HG02610 (cell line): ENCODE measurements around the gene MANBA.
A peak's percentile ranks its signal among the peaks of the same experiment; 100 is the strongest.
"Not testable (repeated sequence)": the region's sequence is repeated elsewhere in the genome, so short reads cannot be mapped to it uniquely, and the experiment has no call there.

ENCODE experiments used
- ATAC-seq: cut with Tn5 transposase; IDR thresholded peaks from one replicate; pipeline ENCODE4 v1.9.1; 2021; ENCODE audit warnings: mild to moderate bottlenecking, moderate library complexity; ENCODE audit not compliant: unreplicated experiment

The MANBA gene

GRCh38 chr4:102625232-102625930 is 135.4 kb downstream of the MANBA start:
- peak; percentile 94 for ATAC-seq

- no peak for ATAC-seq
Observed at GRCh38 chr4:102624505-102624904, 136.3 kb downstream of the MANBA start.

GRCh38 chr4:102623622-102624021 is 137.1 kb downstream of the MANBA start:
- ATAC-seq = no peak

- ATAC-seq = no peak
Observed at GRCh38 chr4:102620697-102621497, 139.9 kb downstream of the MANBA start.

DNA sequence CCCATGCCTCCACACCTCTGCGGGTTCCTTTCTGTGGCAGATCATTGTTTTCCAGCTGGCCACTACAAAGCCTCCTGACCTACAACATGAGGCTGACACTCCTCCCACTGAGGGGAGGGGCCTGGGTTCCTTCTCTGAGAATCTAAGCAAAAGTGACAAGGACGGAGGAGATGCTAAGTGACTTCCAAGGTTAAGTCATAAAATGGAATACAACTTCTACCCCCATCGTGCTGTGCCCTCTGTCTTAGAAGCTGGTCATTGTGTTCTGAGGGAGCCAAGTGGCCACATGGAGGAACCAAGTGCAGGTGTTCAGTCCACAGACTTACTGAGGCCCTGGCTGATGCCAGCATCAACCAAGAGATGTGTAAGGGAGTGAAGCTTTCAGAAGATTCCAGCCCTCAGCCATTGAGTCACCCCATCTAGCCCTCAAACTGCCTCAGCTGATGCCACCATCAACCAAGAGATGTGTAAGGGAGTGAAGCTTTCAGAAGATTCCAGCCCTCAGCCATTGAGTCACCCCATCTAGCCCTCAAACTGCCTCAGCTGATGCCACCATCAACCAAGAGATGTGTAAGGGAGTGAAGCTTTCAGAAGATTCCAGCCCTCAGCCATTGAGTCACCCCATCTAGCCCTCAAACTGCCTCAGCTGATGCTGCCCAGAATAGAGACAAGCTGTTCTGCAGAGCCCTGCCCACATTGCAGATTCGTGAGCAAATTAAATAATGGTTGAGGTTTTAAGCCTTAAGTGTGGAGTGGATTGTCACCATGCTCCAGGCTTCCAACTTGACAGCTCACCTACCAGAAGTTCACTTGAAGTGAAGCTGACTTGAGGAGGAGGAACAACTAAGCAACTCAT is 140.8 kb downstream of the MANBA start:
- ATAC-seq = not testable (repeated sequence)

- not testable (repeated sequence) for ATAC-seq
Observed at GRCh38 chr4:102619021-102619420, 141.7 kb downstream of the MANBA start.

GRCh38 chr4:102616636-102617035 is 144.1 kb downstream of the MANBA start:
- no peak for ATAC-seq

DNA sequence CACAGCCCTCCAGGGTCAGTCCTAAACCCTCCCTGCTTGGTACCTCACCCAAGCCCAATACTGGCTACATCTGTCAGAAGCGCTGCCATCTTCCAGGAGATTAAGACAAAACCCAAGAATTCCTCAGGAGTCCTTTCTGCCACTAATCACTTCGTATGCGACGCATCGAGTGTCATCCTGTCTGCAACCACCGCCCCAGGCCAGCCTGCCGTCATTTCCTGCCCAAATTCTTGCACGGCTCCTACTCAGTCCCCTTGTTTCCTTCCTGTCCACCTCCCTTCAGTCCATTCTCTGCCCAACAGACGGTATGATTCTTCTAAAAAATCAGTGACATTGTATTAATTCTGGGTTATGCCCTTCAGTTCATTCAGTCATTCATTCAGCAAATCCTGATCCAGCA is 146.0 kb downstream of the MANBA start:
- no peak for ATAC-seq

DNA sequence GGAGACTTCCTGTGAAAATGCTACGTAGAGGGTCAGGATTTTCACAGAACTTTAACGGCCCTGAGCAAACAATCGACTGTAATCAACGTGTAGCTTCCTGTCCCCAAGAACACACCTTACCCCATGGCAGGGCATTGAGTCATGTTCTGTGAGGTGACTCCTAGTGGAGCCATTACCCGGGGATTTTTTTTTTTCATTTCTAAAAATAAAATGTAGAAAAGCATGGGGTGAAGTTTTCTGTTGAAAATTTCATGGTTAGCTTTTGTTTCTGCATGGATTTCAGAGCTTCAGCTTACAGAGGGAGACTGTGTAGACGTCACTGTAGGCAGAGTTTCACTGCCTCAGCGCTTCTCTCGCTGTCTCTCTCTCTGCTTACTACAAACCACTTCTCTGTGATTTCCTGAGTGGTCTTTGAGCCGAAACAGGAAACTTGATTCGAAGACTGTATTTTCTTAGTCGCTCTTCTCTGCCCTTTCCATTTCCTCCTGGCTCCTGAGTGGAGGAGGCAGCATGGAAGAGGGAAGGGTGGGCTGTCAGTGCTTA is 147.9 kb downstream of the MANBA start:
- ATAC-seq = peak; percentile 62

- ATAC-seq = no peak
Observed at GRCh38 chr4:102612210-102612609, 148.6 kb downstream of the MANBA start.

- ATAC-seq = no peak
Observed at GRCh38 chr4:102610476-102610875, 150.3 kb downstream of the MANBA start.

DNA sequence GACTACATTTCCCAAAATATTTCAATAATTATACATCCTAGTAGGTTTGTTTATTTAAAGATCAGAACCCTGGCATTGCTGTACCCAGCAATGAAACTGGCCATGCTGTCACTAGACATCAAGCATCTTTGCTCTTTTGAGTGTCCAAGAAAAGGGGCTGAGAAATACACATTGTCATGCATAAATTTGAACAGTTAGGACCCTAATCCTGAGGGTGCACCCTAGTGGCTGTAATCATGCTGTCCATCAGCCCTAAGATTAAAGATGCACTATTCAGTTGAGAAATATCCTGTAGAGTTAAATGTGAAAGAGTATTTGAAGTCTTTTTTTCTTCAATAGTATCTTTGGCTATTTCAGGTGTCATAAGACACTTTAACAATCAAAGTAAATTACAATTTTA is 150.8 kb downstream of the MANBA start:
- no peak for ATAC-seq

DNA sequence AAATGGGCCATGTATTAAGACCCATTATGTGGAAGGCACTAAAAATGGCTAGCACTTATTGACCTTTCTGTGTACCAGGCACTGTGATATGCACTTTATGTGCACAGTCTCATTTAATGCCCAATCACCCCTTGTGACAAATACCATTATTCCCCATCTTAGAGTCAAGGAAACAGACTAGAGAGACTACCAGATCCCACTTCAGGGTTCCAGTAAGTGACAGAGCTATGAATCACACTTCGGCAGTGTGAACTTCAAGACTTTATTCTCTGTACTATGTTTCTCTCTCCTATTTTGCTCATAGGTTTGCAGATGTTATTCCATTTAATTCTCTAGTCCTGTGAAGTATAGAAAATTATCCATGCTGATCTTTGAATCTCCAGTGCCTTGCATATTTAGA is 152.6 kb downstream of the MANBA start:
- ATAC-seq = no peak

- ATAC-seq = no peak
Observed at GRCh38 chr4:102606846-102607450, 153.8 kb downstream of the MANBA start.

DNA sequence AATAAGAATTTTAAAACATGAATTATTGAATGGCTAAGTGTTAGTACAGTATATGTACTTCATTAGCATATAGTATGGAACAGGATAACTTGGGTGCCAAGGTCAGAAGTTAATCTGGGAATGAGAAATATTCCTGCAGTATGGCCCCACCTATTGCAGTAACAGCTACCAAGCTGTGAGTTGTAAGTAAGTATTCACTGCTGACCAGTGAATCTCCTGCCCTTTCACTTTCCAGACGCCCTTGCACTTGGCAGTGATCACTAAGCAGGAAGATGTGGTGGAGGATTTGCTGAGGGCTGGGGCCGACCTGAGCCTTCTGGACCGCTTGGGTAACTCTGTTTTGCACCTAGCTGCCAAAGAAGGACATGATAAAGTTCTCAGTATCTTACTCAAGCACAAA is 154.5 kb downstream of the MANBA start:
- no peak for ATAC-seq

DNA sequence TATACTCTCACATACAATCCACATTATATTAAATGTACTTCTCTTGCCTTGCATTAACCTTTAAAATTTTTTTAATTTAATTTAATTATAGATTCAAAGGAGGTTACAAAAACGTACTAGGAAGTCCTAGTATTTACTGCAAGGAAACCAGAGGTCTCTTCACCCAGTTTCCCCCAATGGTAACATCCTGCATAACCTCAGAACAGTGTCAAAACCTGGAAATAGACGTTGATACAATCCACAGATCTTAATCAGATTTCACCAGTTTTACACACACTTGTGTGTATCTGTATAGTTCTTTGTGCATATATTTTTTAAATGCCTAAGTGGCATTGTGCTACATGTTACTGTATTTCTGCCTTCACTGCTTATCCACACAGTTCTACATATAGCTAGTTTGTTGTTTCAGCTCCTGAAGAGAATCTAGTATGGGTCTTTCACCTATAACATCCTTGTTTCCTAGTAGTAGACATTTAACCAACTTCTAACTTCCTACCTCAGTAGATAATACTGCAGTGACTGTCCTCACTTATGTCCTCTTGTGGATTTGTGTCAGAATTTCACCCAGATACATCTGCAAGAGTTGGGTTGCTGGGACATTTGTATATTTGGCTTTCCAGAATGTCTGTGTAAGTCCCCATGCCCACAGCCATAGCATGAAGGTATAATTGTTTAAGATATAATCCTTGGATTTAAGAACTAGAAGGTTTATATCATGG is 156.4 kb downstream of the MANBA start:
- no peak for ATAC-seq

DNA sequence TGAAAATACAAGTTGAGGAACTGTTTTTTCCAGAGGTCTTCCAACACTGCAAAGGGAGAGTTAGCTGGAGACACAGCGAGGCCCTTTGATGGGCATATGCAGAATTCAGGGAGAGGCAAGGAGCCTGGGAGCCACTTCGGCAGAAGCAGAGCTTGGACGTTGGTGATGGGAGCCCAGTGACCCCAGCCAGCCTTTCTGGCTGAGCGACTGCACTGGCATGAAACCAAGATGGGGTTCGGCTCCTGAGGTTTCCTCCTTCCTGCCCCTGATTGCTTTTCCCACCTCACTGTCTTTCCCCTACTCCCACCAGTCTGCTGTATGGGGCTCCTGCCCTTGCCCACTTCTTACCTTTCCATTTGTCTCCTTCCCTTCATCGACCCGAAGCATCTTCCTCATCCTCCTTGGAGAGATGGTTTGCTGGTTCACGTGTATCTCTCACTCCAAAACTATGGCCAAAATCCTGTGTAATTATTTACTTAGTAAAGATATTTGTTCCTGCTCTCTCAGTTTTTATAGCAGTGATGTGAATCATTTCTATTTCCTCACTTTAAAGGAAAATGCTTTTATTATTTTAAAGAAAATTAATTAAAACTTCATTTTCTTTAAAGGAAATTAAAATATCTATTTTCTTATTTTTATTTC is 159.1 kb downstream of the MANBA start:
- no peak for ATAC-seq

GRCh38 chr4:102600689-102601088 is 160.1 kb downstream of the MANBA start:
- no peak for ATAC-seq

GRCh38 chr4:102599886-102600285 is 160.9 kb downstream of the MANBA start:
- ATAC-seq = no peak

DNA sequence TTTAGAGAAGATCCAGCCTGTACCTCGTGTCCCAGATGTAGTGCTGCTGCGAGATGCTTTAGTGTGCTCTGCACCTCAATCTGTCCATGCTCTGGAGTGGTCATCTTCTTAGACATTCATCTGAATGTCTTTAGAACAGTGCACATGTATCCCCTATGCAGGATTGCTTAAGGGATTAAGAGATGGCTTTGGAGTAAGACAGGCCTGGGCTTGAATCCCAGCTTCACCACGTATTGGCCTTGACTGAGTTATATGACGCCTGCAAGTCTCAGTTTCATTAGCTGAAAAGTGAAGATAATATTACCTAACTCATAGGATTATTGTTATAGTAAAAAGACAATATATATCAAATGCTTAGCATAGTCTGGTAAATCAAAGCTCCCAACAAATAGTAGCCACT is 161.3 kb downstream of the MANBA start:
- no peak for ATAC-seq
